H9 (cell line): ENCODE results near the gene NUDT22. TPM values are rescaled to one million over a fixed set of nuclear protein-coding genes. Genes with fewer than 3 reads are reported as not detected.

Experiments
- DNase-seq: peaks from one replicate; pipeline ENCODE4 v3.0.0-alpha.2; 2017
- H2AFZ ChIP-seq: one replicate; pipeline ENCODE4 v1.6.1; 2013; ENCODE audit warnings: mild to moderate bottlenecking, low read length, control low read depth, moderate library complexity
- H2AK5ac ChIP-seq: 2 replicates; pipeline ENCODE4 v1.6.1; 2013; ENCODE audit warnings: low read length, control low read depth, mixed read lengths; ENCODE audit not compliant: insufficient read length
- H2BK120ac ChIP-seq: one replicate; pipeline ENCODE4 v1.6.1; 2013; ENCODE audit warnings: low read depth, mild to moderate bottlenecking, low read length, control low read depth, inconsistent platforms; ENCODE audit not compliant: poor library complexity, severe bottlenecking
- H2BK12ac ChIP-seq: 2 replicates; pipeline ENCODE4 v1.6.1; 2013; ENCODE audit warnings: low read length, control low read depth, mixed read lengths, low read depth; ENCODE audit not compliant: insufficient read length
- H2BK15ac ChIP-seq: 2 replicates; pipeline ENCODE4 v1.6.1; 2013; ENCODE audit warnings: low read depth, low read length, control low read depth
- H2BK20ac ChIP-seq: one replicate; pipeline ENCODE4 v1.6.1; 2013; ENCODE audit warnings: low read depth, mild to moderate bottlenecking, low read length, control low read depth, inconsistent platforms; ENCODE audit not compliant: poor library complexity, severe bottlenecking
- H2BK5ac ChIP-seq: 2 replicates; pipeline ENCODE4 v1.6.1; 2013; ENCODE audit warnings: low read length, control low read depth, mixed read lengths; ENCODE audit not compliant: insufficient read length
- H3K14ac ChIP-seq: 2 replicates; pipeline ENCODE4 v1.6.1; 2013; ENCODE audit warnings: low read length, control low read depth; ENCODE audit not compliant: insufficient read depth
- H3K18ac ChIP-seq: 2 replicates; pipeline ENCODE4 v1.6.1; 2013; ENCODE audit warnings: low read depth, mild to moderate bottlenecking, mixed read lengths, low read length, control low read depth; ENCODE audit not compliant: insufficient read length
- H3K23ac ChIP-seq: 2 replicates; pipeline ENCODE4 v1.6.1; 2013; ENCODE audit warnings: low read length, control low read depth, mixed read lengths, low read depth; ENCODE audit not compliant: insufficient read length
- H3K23me2 ChIP-seq: 2 replicates; pipeline ENCODE4 v1.6.1; 2013; ENCODE audit warnings: low read depth, mild to moderate bottlenecking, mixed read lengths, low read length, control low read depth; ENCODE audit not compliant: insufficient read length, poor library complexity, severe bottlenecking
- H3K27ac ChIP-seq: 2 replicates; pipeline ENCODE4 v1.5.1; 2013; ENCODE audit warnings: low read length, control low read depth, mixed read lengths, low read depth; ENCODE audit not compliant: insufficient read length
- H3K27me3 ChIP-seq: 2 replicates; pipeline ENCODE4 v1.6.1; 2013; ENCODE audit warnings: low read length, control low read depth, inconsistent platforms; ENCODE audit not compliant: insufficient read depth
- H3K4ac ChIP-seq: 2 replicates; pipeline ENCODE4 v1.6.1; 2013; ENCODE audit warnings: low read depth, mild to moderate bottlenecking, control low read depth, inconsistent platforms, low read length, moderate library complexity
- H3K4me1 ChIP-seq: 2 replicates; pipeline ENCODE4 v1.6.1; 2013; ENCODE audit warnings: low read length, control low read depth, inconsistent platforms; ENCODE audit not compliant: insufficient read depth
- H3K4me2 ChIP-seq: 2 replicates; pipeline ENCODE4 v1.6.1; 2013; ENCODE audit warnings: low read length, control low read depth, mixed read lengths; ENCODE audit not compliant: insufficient read length, insufficient read depth
- H3K56ac ChIP-seq: 2 replicates; pipeline ENCODE4 v1.6.1; 2013; ENCODE audit warnings: low read depth, mild to moderate bottlenecking, mixed read lengths, low read length, control low read depth; ENCODE audit not compliant: insufficient read length
- H3K79me1 ChIP-seq: 2 replicates; pipeline ENCODE4 v1.6.1; 2013; ENCODE audit warnings: low read depth, mild to moderate bottlenecking, moderate library complexity, low read length, control low read depth, inconsistent platforms; ENCODE audit not compliant: insufficient read depth, poor library complexity, severe bottlenecking
- H3K79me2 ChIP-seq: 2 replicates; pipeline ENCODE4 v1.6.1; 2013; ENCODE audit warnings: low read length, control low read depth, inconsistent platforms; ENCODE audit not compliant: insufficient read depth
- H3K9ac ChIP-seq: 2 replicates; pipeline ENCODE4 v1.6.1; 2013; ENCODE audit warnings: low read length, control low read depth, mixed read lengths; ENCODE audit not compliant: insufficient read length; ENCODE audit errors: extremely low read depth
- H3K9me3 ChIP-seq: one replicate; pipeline ENCODE4 v1.6.1; 2013; ENCODE audit warnings: low read depth, low read length, inconsistent platforms; ENCODE audit not compliant: control insufficient read depth
- H3T11ph ChIP-seq: one replicate; pipeline ENCODE4 v1.6.1; 2013; ENCODE audit warnings: mild to moderate bottlenecking, low read length, control low read depth, inconsistent platforms
- H4K20me1 ChIP-seq: one replicate; pipeline ENCODE4 v1.6.1; 2013; ENCODE audit not compliant: control insufficient read depth, insufficient read length, insufficient read depth
- H4K5ac ChIP-seq: 2 replicates; pipeline ENCODE4 v1.6.1; 2013; ENCODE audit warnings: low read depth, mild to moderate bottlenecking, mixed read lengths, low read length, control low read depth; ENCODE audit not compliant: insufficient read length
- H4K8ac ChIP-seq: replicated peaks from 2 replicates; pipeline ENCODE4 v1.6.1; 2013; ENCODE audit warnings: low read length, control low read depth, mixed read lengths, low read depth; ENCODE audit not compliant: insufficient read length
- H4K91ac ChIP-seq: 2 replicates; pipeline ENCODE4 v1.6.1; 2013; ENCODE audit warnings: low read depth, mild to moderate bottlenecking, moderate library complexity, mixed read lengths, low read length, control low read depth; ENCODE audit not compliant: insufficient read length
- H3K27ac Mint-ChIP-seq, 3 experiments: 2 replicates in 2 of 3; 3 replicates in 1 of 3; pipeline ENCODE4 v1.8.0; 2020 to 2021; ENCODE audit warnings: mixed read lengths in 3 of 3, mild to moderate bottlenecking in 1 of 3, moderate library complexity in 1 of 3
- H3K27me3 Mint-ChIP-seq: 2 replicates; pipeline ENCODE4 v1.8.0; 2021; ENCODE audit warnings: low read depth, mild to moderate bottlenecking, moderate library complexity, mixed read lengths
- H3K36me3 Mint-ChIP-seq, 3 experiments: 2 replicates in 2 of 3; 3 replicates in 1 of 3; pipeline ENCODE4 v1.8.0; 2020 to 2021; ENCODE audit warnings: low read depth in 3 of 3, mixed read lengths in 3 of 3; ENCODE audit not compliant: insufficient read depth in 1 of 3
- H3K4me1 Mint-ChIP-seq, 2 experiments: 2 replicates each; pipeline ENCODE4 v1.8.0; 2020; ENCODE audit warnings: mixed read lengths in 2 of 2
- H3K4me3 Mint-ChIP-seq, 2 experiments: 2 replicates in 1 of 2; 3 replicates in 1 of 2; pipeline ENCODE4 v1.8.0; 2020 to 2021; ENCODE audit warnings: mild to moderate bottlenecking in 2 of 2, mixed read lengths in 2 of 2, moderate library complexity in 1 of 2
- H3K9me3 Mint-ChIP-seq, 2 experiments: 2 replicates in 1 of 2; 3 replicates in 1 of 2; pipeline ENCODE4 v1.8.0; 2020; ENCODE audit warnings: mild to moderate bottlenecking in 2 of 2, mixed read lengths in 2 of 2, moderate library complexity in 1 of 2
- CTCF ChIP-seq: fragments of 200-600 bp; sonication (generic); conservative IDR thresholded peaks from 3 replicates; pipeline ENCODE4 v1.8.0; 2021; ENCODE audit warnings: antibody characterized with exemption, mild to moderate bottlenecking
- WGBS: extraction: QIAGEN DNeasy Blood & Tissue Kit; methylation state at CpG from one replicate; pipeline ENCODE4 v1.1.7; 2013; ENCODE audit warnings: missing lambda C conversion rate, low lambda C conversion rate, mixed read lengths; ENCODE audit not compliant: insufficient read length; ENCODE audit errors: extremely low coverage; 5-methylcytosine and 5-hydroxymethylcytosine counted together
- total RNA-seq: library from RNA; stranded (reverse); gene quantifications from 2 replicates; pipeline ENCODE4 v1.2.1, GENCODE V29; 2021

Gene NUDT22
- total RNA-seq, 1 experiment from 2014 or later, result 39.6 TPM

DNA sequence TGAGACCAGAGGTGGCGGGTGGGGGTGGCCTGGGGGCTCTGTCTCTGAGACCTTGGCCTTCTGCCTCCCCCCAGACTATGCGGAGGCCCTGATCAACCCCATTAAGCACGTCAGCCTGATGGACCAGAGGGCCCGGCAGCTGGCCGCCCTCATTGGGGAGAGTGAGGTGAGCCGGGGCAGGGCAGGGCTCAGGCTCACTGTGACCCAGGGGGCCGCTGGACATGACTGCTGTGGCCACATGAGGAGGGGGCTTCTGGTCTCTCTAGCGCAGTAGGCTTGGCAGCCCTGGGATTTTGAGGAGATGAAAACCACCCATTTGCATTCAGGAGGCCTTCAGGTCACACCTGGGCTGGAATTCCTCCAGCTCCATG, 37.9 kb downstream of the NUDT22 start:
- no peaks in the 10 kb centered on the region for H3K4me1 ChIP-seq
- no peak overlapping the region for H2BK20ac ChIP-seq
- Mint-ChIP-seq H3K9me3 (no peaks in the 10 kb centered on the region), H3K4me1 (peaks cover 9 to 19% of the 10 kb centered on the region in 2 experiments), H3K27me3 (no peaks in the 10 kb centered on the region), H3K4me3 (no peak overlapping the region), H3K36me3 (peaks cover 39 to 84% (median 62%) of the 10 kb centered on the region in 3 experiments), H3K27ac (peak overlapping the region in 1 of 3 experiments; percentile 44; a peak in 2 of 7 replicates)
- no peaks in the 10 kb centered on the region for H3K79me1 ChIP-seq
- no peak overlapping the region for H2BK15ac ChIP-seq
- H3K56ac ChIP-seq, result no peak overlapping the region
- H4K20me1 ChIP-seq, result no peaks in the 10 kb centered on the region
- H3T11ph ChIP-seq, result no peak overlapping the region
- H2AK5ac ChIP-seq, result no peak overlapping the region
- no peak overlapping the region for H2AFZ ChIP-seq
- no peak overlapping the region for H3K9ac ChIP-seq
- H3K9me3 ChIP-seq, result no peaks in the 10 kb centered on the region
- H3K14ac ChIP-seq, result no peak overlapping the region
- no peak overlapping the region for H2BK5ac ChIP-seq
- H3K4me2 ChIP-seq, result no peak overlapping the region
- no peak for TF ChIP-seq CTCF
- H2BK120ac ChIP-seq, result no peak overlapping the region
- no peak overlapping the region for H4K5ac ChIP-seq
- peaks cover 4% of the 10 kb centered on the region for H3K23me2 ChIP-seq
- DNase-seq, result no peak
- no peaks in the 10 kb centered on the region for H3K79me2 ChIP-seq
- no peak overlapping the region for H3K4ac ChIP-seq
- no peak overlapping the region for H2BK12ac ChIP-seq
- no peak overlapping the region for H4K91ac ChIP-seq
- no peak overlapping the region for H4K8ac ChIP-seq
- H3K18ac ChIP-seq, result no peak overlapping the region
- H3K27ac ChIP-seq, result no peak overlapping the region
- H3K23ac ChIP-seq, result no peak overlapping the region
- WGBS, result no CpG with 5 or more reads among the region's 8 CpGs
- no peaks in the 10 kb centered on the region for H3K27me3 ChIP-seq
